PC-3 (cell line): ENCODE data around the gene VAPA. TPM values are rescaled to one million over a fixed set of nuclear protein-coding genes. Genes with fewer than 3 reads are reported as not detected.

ENCODE experiments used
- ATAC-seq: fragments of 200-7000 bp; cut with Tn5 transposase; 2 replicates; pipeline ENCODE4 v1.9.1; 2020; ENCODE audit warnings: mild to moderate bottlenecking, moderate library complexity
- BruUV-seq: library from RNA; stranded (reverse); fragments of 400-500 nt; replicated peaks from 2 replicates; lab custom pipeline; 2021; lab: Mats Ljungman, UMichigan
- CTCF ChIA-PET: fragments of 300-600 bp; sonication (Branson Sonifier 250); formaldehyde crosslinking; loops from one replicate; lab custom pipeline; 2022; ENCODE audit warnings: antibody characterized with exemption; lab: Charles Lee
- POLR2A ChIA-PET: fragments of 300-600 bp; sonication (Branson Sonifier 250); formaldehyde crosslinking; loops from one replicate; lab custom pipeline; 2022; ENCODE audit warnings: antibody characterized with exemption; ENCODE audit not compliant: unreplicated experiment; lab: Charles Lee
- DNase-seq: peaks from one replicate; pipeline ENCODE4 v3.0.0-alpha.2; 2015
- H2AFZ ChIP-seq: fragments of 300-600 bp; sonication (generic); 2 replicates; pipeline ENCODE4 v1.6.0; 2016; ENCODE audit warnings: antibody characterized with exemption, low read length
- H3F3A ChIP-seq: fragments of 300-600 bp; sonication (generic); one replicate; pipeline ENCODE4 v1.6.0; 2017; ENCODE audit warnings: antibody characterized with exemption, low read length, control low read depth, mild to moderate bottlenecking; ENCODE audit not compliant: unreplicated experiment
- H3K27ac ChIP-seq: fragments of 300-600 bp; sonication (generic); 2 replicates; pipeline ENCODE4 v1.5.1; 2016; ENCODE audit warnings: mild to moderate bottlenecking, low read length
- H3K27me3 ChIP-seq: fragments of 300-600 bp; sonication (generic); 2 replicates; pipeline ENCODE4 v1.6.1; 2016; ENCODE audit warnings: low read length, mixed read lengths
- H3K36me3 ChIP-seq: fragments of 300-600 bp; sonication (generic); 2 replicates; pipeline ENCODE4 v1.6.1; 2016; ENCODE audit warnings: low read depth, mixed run types, low read length, mixed read lengths
- H3K4me1 ChIP-seq: fragments of 300-600 bp; sonication (generic); 2 replicates; pipeline ENCODE4 v1.5.1; 2016; ENCODE audit warnings: low read length; ENCODE audit not compliant: insufficient read depth
- H3K4me2 ChIP-seq: fragments of 300-600 bp; sonication (generic); 2 replicates; pipeline ENCODE4 v1.6.0; 2016; ENCODE audit warnings: low read length
- H3K4me3 ChIP-seq: fragments of 300-600 bp; sonication (generic); 2 replicates; pipeline ENCODE4 v1.5.1; 2016; ENCODE audit warnings: mild to moderate bottlenecking, low read length, mixed read lengths
- H3K79me2 ChIP-seq: fragments of 300-600 bp; sonication (generic); 2 replicates; pipeline ENCODE4 v1.6.1; 2017; ENCODE audit warnings: low read length, mixed read lengths
- H3K9ac ChIP-seq: fragments of 300-600 bp; sonication (generic); 2 replicates; pipeline ENCODE4 v1.6.0; 2016; ENCODE audit warnings: mild to moderate bottlenecking, low read length
- H3K9me2 ChIP-seq: fragments of 300-600 bp; sonication (generic); replicated peaks from 2 replicates; pipeline ENCODE4 v1.6.1; 2016; ENCODE audit warnings: mixed run types, low read length, mixed read lengths
- H3K9me3 ChIP-seq: fragments of 300-600 bp; sonication (generic); 2 replicates; pipeline ENCODE4 v1.6.1; 2016; ENCODE audit warnings: low read length, mixed read lengths
- H4K20me1 ChIP-seq: fragments of 300-600 bp; sonication (generic); 2 replicates; pipeline ENCODE4 v1.6.1; 2016; ENCODE audit warnings: low read length, mixed read lengths
- EZH2 ChIP-seq: fragments of 300-600 bp; sonication (generic); IDR thresholded peaks from one replicate; pipeline ENCODE4 v1.6.1; 2017; ENCODE audit warnings: antibody characterized with exemption, mild to moderate bottlenecking, low read length; ENCODE audit not compliant: unreplicated experiment
- EZH2phosphoT487 ChIP-seq: fragments of 300-600 bp; sonication (generic); IDR thresholded peaks from 2 replicates; pipeline ENCODE4 v1.6.1; 2018; ENCODE audit warnings: mild to moderate bottlenecking, antibody characterized with exemption, low read length, borderline replicate concordance
- intact Hi-C: fragments of 100-400 bp; cut with micrococcal nuclease; formaldehyde crosslinking; loops from 2 replicates; pipeline ENCODE4 v1.9.0; 2023
- total RNA-seq: library from RNA; depleted of rRNA; stranded (reverse); fragments of >200 nt; gene quantifications from 2 replicates; pipeline ENCODE4 v1.2.3, GENCODE V29; 2014
- TF ChIP-seq, protein P1 (sequence below): fragments of 300-600 bp; sonication (generic); conservative IDR thresholded peaks from 2 replicates; pipeline ENCODE4 v1.5.1; 2017; ENCODE audit warnings: antibody characterized with exemption, low read depth, mild to moderate bottlenecking, low read length

VAPA gene
- total RNA-seq, 1 experiment from 2014 or later: 281 TPM

DNA sequence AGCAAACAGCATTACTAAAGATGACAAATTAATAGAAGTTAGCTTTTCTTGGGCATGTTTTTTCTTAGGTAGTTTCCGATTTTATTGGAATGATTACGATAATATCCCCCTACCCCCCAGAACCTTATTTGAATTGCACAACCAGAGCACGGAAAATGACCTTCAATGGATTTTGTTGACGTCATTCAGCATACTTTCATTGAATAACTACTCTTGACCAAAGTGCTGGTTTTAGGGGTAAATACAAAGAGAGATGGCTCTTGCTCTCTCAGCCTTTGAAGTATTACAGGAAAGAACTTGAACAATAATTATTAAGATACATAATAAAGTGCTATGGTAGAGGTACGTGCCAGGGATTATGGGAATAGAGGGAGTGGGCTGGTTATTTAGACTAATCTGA lies 36.0 kb downstream of the VAPA start:
- H3K9me3 ChIP-seq: no peaks in the 10 kb centered on the region
- peaks cover 65% of the 10 kb centered on the region for H3K36me3 ChIP-seq
- H3K9ac ChIP-seq: no peak overlapping the region
- H3K4me2 ChIP-seq: no peak overlapping the region
- no peak overlapping the region for H3K27ac ChIP-seq
- H3K4me3 ChIP-seq: no peak overlapping the region
- no peaks in the 10 kb centered on the region for H3K9me2 ChIP-seq
- no TSS peak for BruUV-seq
- H3K27me3 ChIP-seq: no peaks in the 10 kb centered on the region
- TF ChIP-seq EZH2: no peak
- TF ChIP-seq, protein P1, sequence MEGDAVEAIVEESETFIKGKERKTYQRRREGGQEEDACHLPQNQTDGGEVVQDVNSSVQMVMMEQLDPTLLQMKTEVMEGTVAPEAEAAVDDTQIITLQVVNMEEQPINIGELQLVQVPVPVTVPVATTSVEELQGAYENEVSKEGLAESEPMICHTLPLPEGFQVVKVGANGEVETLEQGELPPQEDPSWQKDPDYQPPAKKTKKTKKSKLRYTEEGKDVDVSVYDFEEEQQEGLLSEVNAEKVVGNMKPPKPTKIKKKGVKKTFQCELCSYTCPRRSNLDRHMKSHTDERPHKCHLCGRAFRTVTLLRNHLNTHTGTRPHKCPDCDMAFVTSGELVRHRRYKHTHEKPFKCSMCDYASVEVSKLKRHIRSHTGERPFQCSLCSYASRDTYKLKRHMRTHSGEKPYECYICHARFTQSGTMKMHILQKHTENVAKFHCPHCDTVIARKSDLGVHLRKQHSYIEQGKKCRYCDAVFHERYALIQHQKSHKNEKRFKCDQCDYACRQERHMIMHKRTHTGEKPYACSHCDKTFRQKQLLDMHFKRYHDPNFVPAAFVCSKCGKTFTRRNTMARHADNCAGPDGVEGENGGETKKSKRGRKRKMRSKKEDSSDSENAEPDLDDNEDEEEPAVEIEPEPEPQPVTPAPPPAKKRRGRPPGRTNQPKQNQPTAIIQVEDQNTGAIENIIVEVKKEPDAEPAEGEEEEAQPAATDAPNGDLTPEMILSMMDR: no peak
- TF ChIP-seq EZH2phosphoT487: no peak
- no peak for ATAC-seq
- no peaks in the 10 kb centered on the region; the same call in 1 of the 2 replicates for H3K4me1 ChIP-seq
- H3F3A ChIP-seq: no peaks in the 10 kb centered on the region
- H2AFZ ChIP-seq: no peak overlapping the region
- DNase-seq: no peak
- intact Hi-C loops: loop anchor here (2.0 to 5.0 kb wide), 4 partner anchors 33 to 265 kb away; no protein-coding TSS in a partner anchor
- ChIA-PET CTCF (no interaction called here), POLR2A (no interaction called here)
- H3K79me2 ChIP-seq: peaks cover 9% of the 10 kb centered on the region
- H4K20me1 ChIP-seq: peaks cover 15% of the 10 kb centered on the region

DNA sequence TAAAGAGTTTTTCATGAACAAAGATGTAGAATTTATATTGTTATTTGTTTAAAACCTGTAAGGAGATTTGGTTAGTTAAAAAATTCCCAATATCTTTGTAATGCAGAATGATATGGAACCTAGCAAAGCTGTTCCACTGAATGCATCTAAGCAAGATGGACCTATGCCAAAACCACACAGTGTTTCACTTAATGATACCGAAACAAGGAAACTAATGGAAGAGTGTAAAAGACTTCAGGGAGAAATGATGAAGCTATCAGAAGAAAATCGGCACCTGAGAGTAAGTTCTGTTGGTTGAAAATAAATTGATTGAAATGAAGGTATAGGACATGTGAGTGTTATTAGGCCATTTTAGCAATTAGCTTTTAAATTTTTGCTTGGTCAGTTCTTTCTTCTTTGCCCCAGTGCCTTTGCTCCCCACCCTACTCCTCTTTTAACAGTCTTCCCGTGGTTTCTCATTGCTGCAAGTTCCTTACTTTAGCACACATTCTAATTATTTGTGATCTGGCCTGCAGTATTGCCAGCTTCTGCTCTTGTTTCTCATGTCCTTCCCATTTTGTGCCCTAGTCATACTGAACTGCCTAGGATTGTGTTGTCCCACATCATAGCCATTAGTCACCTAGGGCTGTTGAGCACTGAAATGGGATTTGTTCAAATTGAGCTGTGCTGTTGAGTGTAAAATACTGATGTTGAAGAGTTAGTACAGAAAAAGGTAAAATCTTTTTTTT lies 36.6 kb downstream of the VAPA start:
- POLR2A ChIA-PET: interaction anchor here (0.6 kb wide), 1 partner anchor 51 kb away, joined by 3 read pairs; no protein-coding TSS in a partner anchor
- H4K20me1 ChIP-seq: peaks cover 14% of the 10 kb centered on the region
- ATAC-seq (no peak), DNase-seq (no peak)
- H3K4me1 ChIP-seq: no peaks in the 10 kb centered on the region; the same call in 1 of the 2 replicates
- H3K9me2 ChIP-seq: no peaks in the 10 kb centered on the region
- no peak overlapping the region for H3K27ac ChIP-seq
- no peaks in the 10 kb centered on the region for H3K9me3 ChIP-seq
- H3K9ac ChIP-seq: no peak overlapping the region
- intact Hi-C loops: loop anchor here (2.0 to 5.0 kb wide), 4 partner anchors 33 to 266 kb away; no protein-coding TSS in a partner anchor
- TF ChIP-seq EZH2: no peak
- no peak for TF ChIP-seq EZH2phosphoT487
- TF ChIP-seq, protein P1: no peak
- CTCF ChIA-PET: interaction anchor here (0.8 kb wide), 1 partner anchor 35 kb away, joined by 3 read pairs; no protein-coding TSS in a partner anchor
- BruUV-seq: no TSS peak
- peaks cover 7% of the 10 kb centered on the region; the same call in 1 of the 2 replicates for H3K79me2 ChIP-seq
- H3K4me3 ChIP-seq: no peak overlapping the region
- H3K36me3 ChIP-seq: peaks cover 64% of the 10 kb centered on the region
- H3K4me2 ChIP-seq: no peak overlapping the region
- H3K27me3 ChIP-seq: no peaks in the 10 kb centered on the region
- H3F3A ChIP-seq: no peaks in the 10 kb centered on the region
- no peak overlapping the region for H2AFZ ChIP-seq
